GM12892 (cell line): Measurements from ENCODE around the gene CACNA2D3.

ENCODE experiments used
- POLR2A ChIP-seq: IDR thresholded peaks from 2 replicates; pipeline ENCODE4 v1.6.1; 2011; ENCODE audit warnings: low read depth, low read length, control low read depth
- POLR2AphosphoS5 ChIP-seq: IDR thresholded peaks from 2 replicates; pipeline ENCODE4 v1.6.1; 2011; ENCODE audit warnings: low read depth, low read length, control low read depth
- TAF1 ChIP-seq: IDR thresholded peaks from 2 replicates; pipeline ENCODE4 v1.6.1; 2011; ENCODE audit warnings: low read depth, mild to moderate bottlenecking, control low read depth, low read length, borderline replicate concordance

DNA sequence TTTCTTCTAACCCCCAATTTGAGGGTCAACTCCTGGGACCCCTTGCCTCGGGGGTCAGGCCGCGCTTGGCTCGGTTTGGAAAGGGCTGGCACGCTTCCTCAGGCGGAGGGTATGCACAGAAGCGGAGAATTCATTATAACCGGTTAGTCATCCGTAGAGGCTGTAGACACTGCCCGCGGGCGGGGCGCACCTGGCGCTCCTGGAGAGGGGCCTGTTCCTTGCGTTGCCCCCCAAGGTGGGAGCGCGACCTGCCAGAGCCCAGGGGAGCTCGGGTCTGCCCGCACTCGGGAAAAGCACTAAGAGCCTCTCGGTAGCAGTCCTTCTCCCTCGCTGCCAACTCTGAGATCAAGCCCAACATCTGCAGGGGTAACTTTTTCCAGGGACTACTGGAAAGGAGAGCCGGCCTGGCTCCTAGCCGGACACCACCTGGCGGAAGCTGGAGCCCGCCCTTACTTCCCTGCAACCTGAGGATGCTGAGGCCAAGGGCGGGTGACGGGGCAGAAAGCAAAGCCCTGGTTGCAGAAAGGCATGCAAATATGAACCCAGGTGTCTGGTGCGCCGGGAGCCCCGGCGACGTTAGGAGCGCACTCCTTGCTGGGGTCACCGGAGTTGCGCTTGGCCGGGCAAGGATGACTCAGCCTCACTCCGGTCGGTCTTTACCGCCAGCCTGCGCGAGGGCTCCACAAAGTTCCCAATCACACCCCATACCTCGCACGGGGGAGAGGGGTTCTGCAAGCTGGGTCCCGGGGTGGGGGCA is 1.5 kb upstream of the CACNA2D3 start:
- TF ChIP-seq POLR2A (no peak), POLR2AphosphoS5 (no peak), TAF1 (no peak)
